HL-60 (cell line): ENCODE measurements around the gene KAT2B.

Source experiments
- GABPA ChIP-seq: IDR thresholded peaks from 2 replicates; pipeline ENCODE4 v1.6.1; 2012; ENCODE audit warnings: low read depth
- POLR2AphosphoS5 ChIP-seq: IDR thresholded peaks from 2 replicates; pipeline ENCODE4 v1.6.1; 2012; ENCODE audit warnings: low read depth
- TF ChIP-seq, protein P1 (sequence below): IDR thresholded peaks from one replicate; pipeline ENCODE4 v1.5.1; 2011; ENCODE audit warnings: low read length, control low read depth, inconsistent platforms; ENCODE audit not compliant: insufficient read depth
- TF ChIP-seq, protein P2 (sequence below): IDR thresholded peaks from 2 replicates; pipeline ENCODE4 v1.6.1; 2012; ENCODE audit warnings: low read depth; ENCODE audit not compliant: insufficient replicate concordance

DNA sequence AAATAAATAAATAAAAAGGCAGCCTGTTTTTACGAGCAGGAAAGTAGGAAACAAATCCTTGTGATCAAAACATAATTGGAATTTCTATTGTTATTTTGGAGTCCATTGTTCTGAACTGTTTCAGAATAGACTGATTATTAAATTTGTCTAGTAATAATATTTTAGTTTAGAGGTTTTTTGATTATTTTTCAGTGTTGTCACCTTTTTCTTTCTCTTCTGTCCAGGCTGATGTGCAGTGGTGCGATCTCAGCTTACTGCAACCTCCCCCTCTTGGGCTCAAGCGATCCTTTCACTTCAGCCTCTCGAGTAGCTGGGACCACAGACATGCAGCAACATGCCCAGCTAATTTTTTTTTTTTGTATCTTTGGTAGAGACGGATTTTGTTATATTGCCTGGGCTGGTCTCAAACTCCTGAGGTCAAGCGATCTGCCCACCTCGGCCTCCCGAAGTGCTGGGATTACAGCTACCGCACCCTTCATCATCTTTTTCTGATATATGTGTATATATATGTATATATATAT is 38.0 kb downstream of the KAT2B start:
- TF ChIP-seq, protein P1, sequence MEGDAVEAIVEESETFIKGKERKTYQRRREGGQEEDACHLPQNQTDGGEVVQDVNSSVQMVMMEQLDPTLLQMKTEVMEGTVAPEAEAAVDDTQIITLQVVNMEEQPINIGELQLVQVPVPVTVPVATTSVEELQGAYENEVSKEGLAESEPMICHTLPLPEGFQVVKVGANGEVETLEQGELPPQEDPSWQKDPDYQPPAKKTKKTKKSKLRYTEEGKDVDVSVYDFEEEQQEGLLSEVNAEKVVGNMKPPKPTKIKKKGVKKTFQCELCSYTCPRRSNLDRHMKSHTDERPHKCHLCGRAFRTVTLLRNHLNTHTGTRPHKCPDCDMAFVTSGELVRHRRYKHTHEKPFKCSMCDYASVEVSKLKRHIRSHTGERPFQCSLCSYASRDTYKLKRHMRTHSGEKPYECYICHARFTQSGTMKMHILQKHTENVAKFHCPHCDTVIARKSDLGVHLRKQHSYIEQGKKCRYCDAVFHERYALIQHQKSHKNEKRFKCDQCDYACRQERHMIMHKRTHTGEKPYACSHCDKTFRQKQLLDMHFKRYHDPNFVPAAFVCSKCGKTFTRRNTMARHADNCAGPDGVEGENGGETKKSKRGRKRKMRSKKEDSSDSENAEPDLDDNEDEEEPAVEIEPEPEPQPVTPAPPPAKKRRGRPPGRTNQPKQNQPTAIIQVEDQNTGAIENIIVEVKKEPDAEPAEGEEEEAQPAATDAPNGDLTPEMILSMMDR, result no peak
- TF ChIP-seq POLR2AphosphoS5 (no peak), GABPA (no peak)
- TF ChIP-seq, protein P2, sequence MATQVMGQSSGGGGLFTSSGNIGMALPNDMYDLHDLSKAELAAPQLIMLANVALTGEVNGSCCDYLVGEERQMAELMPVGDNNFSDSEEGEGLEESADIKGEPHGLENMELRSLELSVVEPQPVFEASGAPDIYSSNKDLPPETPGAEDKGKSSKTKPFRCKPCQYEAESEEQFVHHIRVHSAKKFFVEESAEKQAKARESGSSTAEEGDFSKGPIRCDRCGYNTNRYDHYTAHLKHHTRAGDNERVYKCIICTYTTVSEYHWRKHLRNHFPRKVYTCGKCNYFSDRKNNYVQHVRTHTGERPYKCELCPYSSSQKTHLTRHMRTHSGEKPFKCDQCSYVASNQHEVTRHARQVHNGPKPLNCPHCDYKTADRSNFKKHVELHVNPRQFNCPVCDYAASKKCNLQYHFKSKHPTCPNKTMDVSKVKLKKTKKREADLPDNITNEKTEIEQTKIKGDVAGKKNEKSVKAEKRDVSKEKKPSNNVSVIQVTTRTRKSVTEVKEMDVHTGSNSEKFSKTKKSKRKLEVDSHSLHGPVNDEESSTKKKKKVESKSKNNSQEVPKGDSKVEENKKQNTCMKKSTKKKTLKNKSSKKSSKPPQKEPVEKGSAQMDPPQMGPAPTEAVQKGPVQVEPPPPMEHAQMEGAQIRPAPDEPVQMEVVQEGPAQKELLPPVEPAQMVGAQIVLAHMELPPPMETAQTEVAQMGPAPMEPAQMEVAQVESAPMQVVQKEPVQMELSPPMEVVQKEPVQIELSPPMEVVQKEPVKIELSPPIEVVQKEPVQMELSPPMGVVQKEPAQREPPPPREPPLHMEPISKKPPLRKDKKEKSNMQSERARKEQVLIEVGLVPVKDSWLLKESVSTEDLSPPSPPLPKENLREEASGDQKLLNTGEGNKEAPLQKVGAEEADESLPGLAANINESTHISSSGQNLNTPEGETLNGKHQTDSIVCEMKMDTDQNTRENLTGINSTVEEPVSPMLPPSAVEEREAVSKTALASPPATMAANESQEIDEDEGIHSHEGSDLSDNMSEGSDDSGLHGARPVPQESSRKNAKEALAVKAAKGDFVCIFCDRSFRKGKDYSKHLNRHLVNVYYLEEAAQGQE, result no peak
